Measurements from ENCODE around the gene AURKAIP1. TPM values are rescaled to one million over a fixed set of nuclear protein-coding genes. Genes with fewer than 3 reads are reported as not detected.
A peak's percentile ranks its signal among the peaks of the same experiment; 100 is the strongest.

The AURKAIP1 gene
- total and polyA plus RNA-seq, 9 of the 15 experiments (the other 6 are each of a cell fraction or from before 2014, with no cell fraction given) = 7.8 to 478 (median 92.0) TPM

DNA sequence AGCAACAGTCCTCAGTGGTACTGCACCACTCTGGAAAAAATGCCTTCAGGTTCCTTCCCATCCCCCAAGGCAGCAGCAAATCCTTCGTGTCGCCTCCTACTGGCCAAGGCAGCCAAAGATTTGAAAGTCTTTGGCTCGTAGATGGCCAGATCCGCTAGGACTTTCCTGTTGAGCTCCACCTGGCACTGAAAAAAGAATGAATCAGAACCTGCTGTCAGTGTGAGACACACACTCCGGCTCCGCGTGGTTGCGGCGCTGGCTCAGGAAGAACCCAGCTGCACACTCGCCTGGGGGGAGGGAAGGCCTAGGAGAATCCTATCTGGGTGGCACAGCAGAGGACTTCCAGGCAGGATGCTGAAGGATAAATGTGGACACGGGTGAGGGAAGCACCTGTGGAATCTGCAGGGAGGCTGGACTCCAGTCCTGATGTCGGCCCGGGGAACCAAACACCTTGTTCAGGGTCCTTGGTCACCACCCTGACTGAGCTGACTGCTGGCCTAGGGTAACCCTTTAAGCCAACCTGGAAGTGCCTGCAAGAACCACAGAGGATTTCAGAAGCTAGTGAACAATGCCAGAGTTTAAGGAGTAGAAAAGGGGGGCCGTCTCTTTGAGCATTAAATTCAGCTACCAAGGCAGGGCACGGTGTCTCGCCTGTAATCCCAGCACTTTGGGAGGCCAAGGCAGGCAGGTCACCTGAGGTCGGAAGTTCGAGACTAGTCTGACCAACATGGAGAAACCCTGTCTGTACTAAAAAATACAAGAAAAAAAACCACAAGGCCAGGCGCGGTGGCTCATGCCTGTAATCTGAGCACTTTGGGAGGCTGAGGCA lies 27.3 kb upstream of the AURKAIP1 start (continued):
- TF ChIP-seq RAD21 (CRISPR knock-in tag; conservative IDR thresholded peaks at IDR 0.05 in 1 of 2, IDR thresholded peaks at IDR 0.05 in 1 of 2) = peak; percentile 29 to 53; a peak in 3 of 4 replicates
- TF ChIP-seq, protein P1, sequence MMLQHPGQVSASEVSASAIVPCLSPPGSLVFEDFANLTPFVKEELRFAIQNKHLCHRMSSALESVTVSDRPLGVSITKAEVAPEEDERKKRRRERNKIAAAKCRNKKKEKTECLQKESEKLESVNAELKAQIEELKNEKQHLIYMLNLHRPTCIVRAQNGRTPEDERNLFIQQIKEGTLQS (IDR thresholded peaks at IDR 0.05) = no peak
- TF ChIP-seq, protein P1 (CRISPR knock-in tag; conservative IDR thresholded peaks at IDR 0.05) = no peak
- peak; percentile 47; the same call in 1 of the 2 replicates for TF ChIP-seq ZNF384 (IDR thresholded peaks at IDR 0.05; ENCODE audit: low read depth, low read length)
- no peak for TF ChIP-seq ARNT (IDR thresholded peaks at IDR 0.05)
- no peak for TF ChIP-seq ZKSCAN8 (CRISPR knock-in tag; IDR thresholded peaks at IDR 0.05)
- no peak for TF ChIP-seq ZSCAN32 (CRISPR knock-in tag; IDR thresholded peaks at IDR 0.05)
- no peak for TF ChIP-seq ETV1 (tag; conservative IDR thresholded peaks at IDR 0.05; ENCODE audit: low read depth)
- TF ChIP-seq RBM34 (IDR thresholded peaks at IDR 0.05; ENCODE audit: borderline replicate concordance, insufficient read depth, low read length) = no peak
- TF ChIP-seq, protein P2, sequence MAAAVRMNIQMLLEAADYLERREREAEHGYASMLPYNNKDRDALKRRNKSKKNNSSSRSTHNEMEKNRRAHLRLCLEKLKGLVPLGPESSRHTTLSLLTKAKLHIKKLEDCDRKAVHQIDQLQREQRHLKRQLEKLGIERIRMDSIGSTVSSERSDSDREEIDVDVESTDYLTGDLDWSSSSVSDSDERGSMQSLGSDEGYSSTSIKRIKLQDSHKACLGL (CRISPR knock-in tag; IDR thresholded peaks at IDR 0.05; ENCODE audit: borderline replicate concordance, poor library complexity, severe bottlenecking) = no peak
- TF ChIP-seq, protein P3, sequence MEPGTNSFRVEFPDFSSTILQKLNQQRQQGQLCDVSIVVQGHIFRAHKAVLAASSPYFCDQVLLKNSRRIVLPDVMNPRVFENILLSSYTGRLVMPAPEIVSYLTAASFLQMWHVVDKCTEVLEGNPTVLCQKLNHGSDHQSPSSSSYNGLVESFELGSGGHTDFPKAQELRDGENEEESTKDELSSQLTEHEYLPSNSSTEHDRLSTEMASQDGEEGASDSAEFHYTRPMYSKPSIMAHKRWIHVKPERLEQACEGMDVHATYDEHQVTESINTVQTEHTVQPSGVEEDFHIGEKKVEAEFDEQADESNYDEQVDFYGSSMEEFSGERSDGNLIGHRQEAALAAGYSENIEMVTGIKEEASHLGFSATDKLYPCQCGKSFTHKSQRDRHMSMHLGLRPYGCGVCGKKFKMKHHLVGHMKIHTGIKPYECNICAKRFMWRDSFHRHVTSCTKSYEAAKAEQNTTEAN (CRISPR knock-in tag; IDR thresholded peaks at IDR 0.05) = no peak
- TF ChIP-seq RBFOX2 (IDR thresholded peaks at IDR 0.05; ENCODE audit: low read depth, low read length) = peak; percentile 52; the same call in 1 of the 2 replicates
- peak; percentile 36; the same call in 1 of the 2 replicates for TF ChIP-seq CXXC5 (CRISPR knock-in tag; IDR thresholded peaks at IDR 0.05)
- TF ChIP-seq NFATC3 (IDR thresholded peaks at IDR 0.05) = no peak
- TF ChIP-seq, protein P4, sequence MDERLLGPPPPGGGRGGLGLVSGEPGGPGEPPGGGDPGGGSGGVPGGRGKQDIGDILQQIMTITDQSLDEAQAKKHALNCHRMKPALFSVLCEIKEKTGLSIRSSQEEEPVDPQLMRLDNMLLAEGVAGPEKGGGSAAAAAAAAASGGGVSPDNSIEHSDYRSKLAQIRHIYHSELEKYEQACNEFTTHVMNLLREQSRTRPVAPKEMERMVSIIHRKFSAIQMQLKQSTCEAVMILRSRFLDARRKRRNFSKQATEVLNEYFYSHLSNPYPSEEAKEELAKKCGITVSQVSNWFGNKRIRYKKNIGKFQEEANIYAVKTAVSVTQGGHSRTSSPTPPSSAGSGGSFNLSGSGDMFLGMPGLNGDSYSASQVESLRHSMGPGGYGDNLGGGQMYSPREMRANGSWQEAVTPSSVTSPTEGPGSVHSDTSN (CRISPR knock-in tag; IDR thresholded peaks at IDR 0.05; ENCODE audit: low read depth) = no peak
- TF ChIP-seq, protein P4 (tag; conservative IDR thresholded peaks at IDR 0.05; ENCODE audit: low read depth) = 0 out of 2 replicates have a peak, but pooled peaks have one; percentile 27
- TF ChIP-seq POLR2A (conservative IDR thresholded peaks at IDR 0.05) = peak; percentile 74
- TF ChIP-seq, protein P5, sequence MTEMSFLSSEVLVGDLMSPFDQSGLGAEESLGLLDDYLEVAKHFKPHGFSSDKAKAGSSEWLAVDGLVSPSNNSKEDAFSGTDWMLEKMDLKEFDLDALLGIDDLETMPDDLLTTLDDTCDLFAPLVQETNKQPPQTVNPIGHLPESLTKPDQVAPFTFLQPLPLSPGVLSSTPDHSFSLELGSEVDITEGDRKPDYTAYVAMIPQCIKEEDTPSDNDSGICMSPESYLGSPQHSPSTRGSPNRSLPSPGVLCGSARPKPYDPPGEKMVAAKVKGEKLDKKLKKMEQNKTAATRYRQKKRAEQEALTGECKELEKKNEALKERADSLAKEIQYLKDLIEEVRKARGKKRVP (CRISPR knock-in tag; IDR thresholded peaks at IDR 0.05) = no peak
- TF ChIP-seq ZNF77 (CRISPR knock-in tag; IDR thresholded peaks at IDR 0.05) = no peak
- TF ChIP-seq, protein P6, sequence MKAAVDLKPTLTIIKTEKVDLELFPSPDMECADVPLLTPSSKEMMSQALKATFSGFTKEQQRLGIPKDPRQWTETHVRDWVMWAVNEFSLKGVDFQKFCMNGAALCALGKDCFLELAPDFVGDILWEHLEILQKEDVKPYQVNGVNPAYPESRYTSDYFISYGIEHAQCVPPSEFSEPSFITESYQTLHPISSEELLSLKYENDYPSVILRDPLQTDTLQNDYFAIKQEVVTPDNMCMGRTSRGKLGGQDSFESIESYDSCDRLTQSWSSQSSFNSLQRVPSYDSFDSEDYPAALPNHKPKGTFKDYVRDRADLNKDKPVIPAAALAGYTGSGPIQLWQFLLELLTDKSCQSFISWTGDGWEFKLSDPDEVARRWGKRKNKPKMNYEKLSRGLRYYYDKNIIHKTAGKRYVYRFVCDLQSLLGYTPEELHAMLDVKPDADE (conservative IDR thresholded peaks at IDR 0.05; ENCODE audit: control insufficient read depth, low read depth, low read length) = 0 out of 2 replicates have a peak, but pooled peaks have one; percentile 2

Data from K562 (cell line).